Gastrocnemius medialis (tissue), 4 donors: ENCODE measurements around the gene JAG2. TPM values are rescaled to one million over a fixed set of nuclear protein-coding genes. Genes with fewer than 3 reads are reported as not detected.

Experiments used
- ATAC-seq, 2 donors: fragments of 150-250 bp; one replicate each; pipeline ENCODE4 v1.9.1; 2016
- DNase-seq, 2 donors: peaks; one replicate each; pipeline ENCODE4 v3.0.0-alpha.2; 2019
- H3K27ac ChIP-seq, 4 donors: fragments of 200-600 bp; sonication (generic); 1 replicate in 1 of 4; 2 replicates in 3 of 4; pipeline ENCODE4 v1.5.1; 2016 to 2018; ENCODE audit warnings: mild to moderate bottlenecking in 2 of 4, moderate library complexity in 1 of 4
- H3K27me3 ChIP-seq, 3 donors: fragments of 200-600 bp; sonication (generic) in 2 of 3; 1 replicate in 1 of 3; 2 replicates in 2 of 3; pipeline versions ENCODE4 v1.5.1 to v1.6.0; 2016 to 2019; ENCODE audit warnings: mild to moderate bottlenecking in 1 of 3, moderate library complexity in 1 of 3
- H3K36me3 ChIP-seq, 2 donors: fragments of 200-600 bp; sonication (generic) in 1 of 2; one replicate each; pipeline ENCODE4 v1.5.1; 2017 to 2018
- H3K4me1 ChIP-seq, 2 donors: fragments of 200-600 bp; sonication (generic) in 1 of 2; one replicate each; pipeline ENCODE4 v1.5.1; 2016 to 2017; ENCODE audit warnings: mild to moderate bottlenecking in 2 of 2
- H3K4me3 ChIP-seq, 4 donors: fragments of 200-600 bp; sonication (generic) in 3 of 4; 1 replicate in 1 of 4; 2 replicates in 3 of 4; pipeline ENCODE4 v1.5.1; 2016 to 2019; ENCODE audit warnings: mild to moderate bottlenecking in 2 of 4
- H3K9me3 ChIP-seq, 3 donors: fragments of 200-600 bp; sonication (generic) in 2 of 3; 1 replicate in 1 of 3; 2 replicates in 2 of 3; pipeline ENCODE4 v1.5.1; 2016 to 2019
- CTCF ChIP-seq, 5 experiments: fragments of 450-650 bp in 3 of 5; fragments of 200-600 bp in 2 of 5; sonication (generic) in 2 of 5; IDR thresholded peaks in 4 of 5; conservative IDR thresholded peaks in 1 of 5; 1 replicate in 4 of 5; 2 replicates in 1 of 5; pipeline ENCODE4 v1.5.1; 2016 to 2019; ENCODE audit warnings: antibody characterized with exemption in 5 of 5, mild to moderate bottlenecking in 3 of 5, moderate library complexity in 3 of 5
- POLR2A ChIP-seq, 2 donors: fragments of 450-650 bp; IDR thresholded peaks; one replicate each; pipeline ENCODE4 v1.6.1; 2017; ENCODE audit warnings: antibody characterized with exemption in 2 of 2, mild to moderate bottlenecking in 2 of 2, moderate library complexity in 2 of 2
- in situ Hi-C, 4 donors: fragments of 200-750 bp; cut with MboI; loops; one replicate each; pipeline versions ENCODE4 v1.15.0 to v1.8.0; 2017; ENCODE audit warnings: low sequenced_read_pairs in 4 of 4
- intact Hi-C: fragments of 100-400 bp; cut with DNase I; formaldehyde crosslinking; loops from one replicate; pipeline ENCODE4 v1.15.1; 2023; ENCODE audit warnings: low total_unique reads
- total RNA-seq, 4 donors: library from RNA; depleted of rRNA; stranded (reverse); fragments of >200 nt; gene quantifications; one replicate each; pipeline versions ENCODE4 v1.1.0 to v1.2.3, GENCODE V29; 2016

Gene JAG2
- total RNA-seq, 4 donors from 2014 or later: 8.0 to 17.9 (median 15.7) TPM

- Histone ChIP-seq H3K36me3 (no peaks in the 10 kb centered on the region), H3K27me3 (no peaks in the 10 kb centered on the region), H3K4me1 (no peaks in the 10 kb centered on the region), H3K27ac (no peak overlapping the region), H3K9me3 (peaks cover 0 to 5% (median 0%) of the 10 kb centered on the region in 3 donors), H3K4me3 (no peak overlapping the region)
- in situ Hi-C loops: no loop called here
- no peak for DNase-seq
- intact Hi-C loops: no loop called here
- no peak for ATAC-seq
- no peak for TF ChIP-seq POLR2A (IDR thresholded peaks at IDR 0.05)
- no peak for TF ChIP-seq CTCF (IDR thresholded peaks at IDR 0.05 in 4 of 5, conservative IDR thresholded peaks at IDR 0.05 in 1 of 5)
Observed at GRCh38 chr14:105132921-105133654, 35.5 kb downstream of the JAG2 start.

GRCh38 chr14:105131241-105131640 lies 37.3 kb downstream of the JAG2 start:
- no peak overlapping the region for H3K4me3 ChIP-seq
- DNase-seq: no peak

GRCh38 chr14:105128059-105128458 lies 40.5 kb downstream of the JAG2 start:
- no peak for DNase-seq
- intact Hi-C loops: no loop called here
- H3K4me3 ChIP-seq: no peak overlapping the region
- in situ Hi-C loops: no loop called here
- peaks cover 3 to 4% (median 4%) of the 10 kb centered on the region in 3 donors for H3K27me3 ChIP-seq
- ATAC-seq: no peak
- no peaks in the 10 kb centered on the region for H3K36me3 ChIP-seq
- no peaks in the 10 kb centered on the region for H3K4me1 ChIP-seq
- no peak overlapping the region for H3K27ac ChIP-seq
- peaks cover 0 to 5% (median 0%) of the 10 kb centered on the region in 3 donors for H3K9me3 ChIP-seq
- TF ChIP-seq CTCF (IDR thresholded peaks at IDR 0.05 in 4 of 5, conservative IDR thresholded peaks at IDR 0.05 in 1 of 5) (no peak), POLR2A (IDR thresholded peaks at IDR 0.05) (no peak)

More at GRCh38 chr14:105131241-105131640, 37.3 kb downstream of the JAG2 start:
- peaks cover 0 to 5% (median 0%) of the 10 kb centered on the region in 3 donors for H3K9me3 ChIP-seq
- no peaks in the 10 kb centered on the region for H3K36me3 ChIP-seq
- intact Hi-C loops: no loop called here
- no peak for ATAC-seq
- no peak for TF ChIP-seq CTCF (IDR thresholded peaks at IDR 0.05 in 4 of 5, conservative IDR thresholded peaks at IDR 0.05 in 1 of 5)
- no peak for TF ChIP-seq POLR2A (IDR thresholded peaks at IDR 0.05)
- no peak overlapping the region for H3K27ac ChIP-seq
- in situ Hi-C loops: no loop called here
- peaks cover 0 to 4% (median 4%) of the 10 kb centered on the region in 3 donors for H3K27me3 ChIP-seq
- no peaks in the 10 kb centered on the region for H3K4me1 ChIP-seq

GRCh38 chr14:105126981-105127329 lies 41.6 kb downstream of the JAG2 start:
- in situ Hi-C loops (no loop called here), intact Hi-C loops (no loop called here)
- no peak overlapping the region for H3K27ac ChIP-seq
- DNase-seq (no peak), ATAC-seq (no peak)
- H3K27me3 ChIP-seq: peaks cover 4 to 6% (median 4%) of the 10 kb centered on the region in 3 donors
- no peak overlapping the region for H3K4me3 ChIP-seq
- H3K9me3 ChIP-seq: peaks cover 0 to 8% (median under 1%) of the 10 kb centered on the region in 3 donors
- TF ChIP-seq POLR2A (IDR thresholded peaks at IDR 0.05) (no peak), CTCF (IDR thresholded peaks at IDR 0.05 in 4 of 5, conservative IDR thresholded peaks at IDR 0.05 in 1 of 5) (no peak)
- H3K36me3 ChIP-seq: no peaks in the 10 kb centered on the region
- no peaks in the 10 kb centered on the region for H3K4me1 ChIP-seq
